H1 (cell line): Measurements from ENCODE around the gene CYSRT1. TPM values are rescaled to one million over a fixed set of nuclear protein-coding genes. Genes with fewer than 3 reads are reported as not detected.

Source experiments
- CTCF ChIA-PET: fragments of 300-600 bp; sonication (Branson Sonifier 250); formaldehyde crosslinking; loops from one replicate; lab custom pipeline; 2021; ENCODE audit not compliant: partially characterized antibody; lab: Charles Lee
- POLR2A ChIA-PET: fragments of 300-600 bp; sonication (Branson Sonifier 250); formaldehyde crosslinking; loops from one replicate; lab custom pipeline; 2021; ENCODE audit warnings: inconsistent platforms; ENCODE audit not compliant: partially characterized antibody; lab: Charles Lee
- DNase-seq, 2 experiments: peaks; one replicate each; pipeline versions ENCODE4 v3.0.0 to v3.0.0-alpha.2; 2010 to 2022; ENCODE audit warnings: low spot score in 2 of 2, low read depth in 1 of 2, mixed read lengths in 1 of 2
- FAIRE-seq: peaks from 2 replicates; lab custom pipeline; 2011; peaks lifted over from hg19 to GRCh38; lab: Jason Lieb, UNC
- H2AFZ ChIP-seq: 2 replicates; pipeline ENCODE4 v1.8.1; 2012; ENCODE audit warnings: low read length, inconsistent platforms
- H2AK5ac ChIP-seq: 2 replicates; pipeline ENCODE4 v1.6.1; 2013; ENCODE audit warnings: low read depth, low read length
- H2BK120ac ChIP-seq: replicated peaks from 2 replicates; pipeline ENCODE3; 2013; ENCODE audit warnings: low read depth, low read length, inconsistent platforms
- H2BK12ac ChIP-seq: 2 replicates; pipeline ENCODE4 v1.6.1; 2013; ENCODE audit warnings: low read depth, low read length
- H2BK15ac ChIP-seq: 2 replicates; pipeline ENCODE4 v1.6.1; 2013; ENCODE audit warnings: low read length
- H2BK20ac ChIP-seq: 2 replicates; pipeline ENCODE4 v1.6.1; 2013; ENCODE audit warnings: low read length
- H2BK5ac ChIP-seq: 2 replicates; pipeline ENCODE4 v1.6.1; 2013; ENCODE audit warnings: low read depth, low read length
- H3K14ac ChIP-seq: 2 replicates; pipeline ENCODE4 v1.6.1; 2013; ENCODE audit warnings: inconsistent platforms; ENCODE audit not compliant: insufficient read length
- H3K18ac ChIP-seq: 2 replicates; pipeline ENCODE4 v1.6.1; 2013; ENCODE audit warnings: low read length; ENCODE audit errors: extremely low read depth
- H3K23ac ChIP-seq: 2 replicates; pipeline ENCODE4 v1.6.1; 2013; ENCODE audit warnings: inconsistent platforms; ENCODE audit not compliant: insufficient read length
- H3K23me2 ChIP-seq: 2 replicates; pipeline ENCODE4 v1.6.1; 2013; ENCODE audit warnings: low read depth, low read length
- H3K27ac ChIP-seq: 2 replicates; pipeline ENCODE4 v1.6.1; 2011; ENCODE audit warnings: low read depth, low read length, inconsistent platforms
- H3K27me3 ChIP-seq, 4 experiments: replicated peaks in 1 of 4; 1 replicate in 1 of 4; 2 replicates in 3 of 4; pipeline versions ENCODE4 v1.6.1 to v1.8.1; 2011 to 2013; ENCODE audit warnings: low read length in 3 of 4, mild to moderate bottlenecking in 3 of 4, inconsistent platforms in 2 of 4, mixed read lengths in 2 of 4, moderate library complexity in 1 of 4; ENCODE audit not compliant: control insufficient read depth in 3 of 4, insufficient read depth in 3 of 4; ENCODE audit errors: extremely low read depth in 1 of 4
- H3K36me3 ChIP-seq, 4 experiments: 2 replicates each; pipeline versions ENCODE4 v1.6.1 to v1.8.1; 2011 to 2013; ENCODE audit warnings: mild to moderate bottlenecking in 4 of 4, low read length in 3 of 4, moderate library complexity in 2 of 4, control low read depth in 1 of 4, inconsistent platforms in 1 of 4; ENCODE audit not compliant: insufficient read depth in 4 of 4, control insufficient read depth in 2 of 4
- H3K4ac ChIP-seq: replicated peaks from 2 replicates; pipeline ENCODE3; 2013; ENCODE audit warnings: low read length, low read depth, mixed read lengths, inconsistent platforms; ENCODE audit not compliant: insufficient read length
- H3K4me1 ChIP-seq, 4 experiments: replicated peaks in 1 of 4; 1 replicate in 1 of 4; 2 replicates in 3 of 4; pipeline versions ENCODE4 v1.6.1 to v1.8.1; 2011 to 2013; ENCODE audit warnings: low read length in 3 of 4, inconsistent platforms in 2 of 4, mixed read lengths in 1 of 4; ENCODE audit not compliant: insufficient read depth in 4 of 4, control insufficient read depth in 3 of 4
- H3K4me2 ChIP-seq, 2 experiments: 2 replicates each; pipeline versions ENCODE4 v1.6.1 to v1.8.1; 2011 to 2013; ENCODE audit warnings: low read depth in 2 of 2, low read length in 2 of 2, control low read depth in 1 of 2, inconsistent platforms in 1 of 2, mild to moderate bottlenecking in 1 of 2; ENCODE audit not compliant: insufficient read depth in 1 of 2
- H3K4me3 ChIP-seq, 4 experiments: fragments of 200-600, 300-600 bp in 1 of 4; sonication (generic), shearing (Covaris generic), sonication (Bioruptor Twin) in 1 of 4; 2 replicates each; pipeline versions ENCODE4 v1.5.1 to v1.8.1; 2011 to 2016; ENCODE audit warnings: low read length in 4 of 4, low read depth in 3 of 4, control low read depth in 2 of 4, inconsistent platforms in 2 of 4, mild to moderate bottlenecking in 2 of 4, mixed read lengths in 1 of 4, moderate library complexity in 1 of 4; ENCODE audit not compliant: insufficient read depth in 2 of 4; ENCODE audit errors: extremely low read depth in 1 of 4
- H3K56ac ChIP-seq: replicated peaks from 2 replicates; pipeline ENCODE3; 2013; ENCODE audit warnings: low read depth, mild to moderate bottlenecking, mixed read lengths, low read length, inconsistent platforms; ENCODE audit not compliant: insufficient read length
- H3K79me1 ChIP-seq: 2 replicates; pipeline ENCODE4 v1.6.1; 2013; ENCODE audit warnings: low read depth, low read length, control low read depth
- H3K79me2 ChIP-seq, 2 experiments: 2 replicates each; pipeline versions ENCODE4 v1.6.1 to v1.8.1; 2012 to 2013; ENCODE audit warnings: low read length in 2 of 2, mild to moderate bottlenecking in 2 of 2, inconsistent platforms in 1 of 2; ENCODE audit not compliant: insufficient read depth in 2 of 2, control insufficient read depth in 1 of 2
- H3K9ac ChIP-seq, 4 experiments: replicated peaks in 1 of 4; 1 replicate in 1 of 4; 2 replicates in 3 of 4; pipeline versions ENCODE4 v1.6.1 to v1.8.1; 2011 to 2013; ENCODE audit warnings: low read depth in 3 of 4, low read length in 3 of 4, control low read depth in 2 of 4, mild to moderate bottlenecking in 2 of 4, moderate library complexity in 2 of 4, inconsistent platforms in 1 of 4; ENCODE audit errors: extremely low read depth in 1 of 4
- H3K9me3 ChIP-seq, 2 experiments: 2 replicates each; pipeline versions ENCODE4 v1.6.1 to v1.8.1; 2012 to 2013; ENCODE audit warnings: mild to moderate bottlenecking in 2 of 2, moderate library complexity in 2 of 2, control low read depth in 1 of 2, inconsistent platforms in 1 of 2, low read depth in 1 of 2, low read length in 1 of 2, mixed read lengths in 1 of 2; ENCODE audit not compliant: insufficient read depth in 2 of 2
- H4K20me1 ChIP-seq, 2 experiments: replicated peaks in 1 of 2; 2 replicates each; pipeline versions ENCODE3 to v1.8.1; 2011 to 2013; ENCODE audit warnings: inconsistent platforms in 2 of 2, low read length in 2 of 2, mild to moderate bottlenecking in 1 of 2; ENCODE audit not compliant: insufficient read depth in 2 of 2, control insufficient read depth in 1 of 2
- H4K5ac ChIP-seq: 2 replicates; pipeline ENCODE4 v1.6.1; 2013; ENCODE audit warnings: low read length, low read depth, mixed read lengths, inconsistent platforms; ENCODE audit not compliant: insufficient read length
- H4K8ac ChIP-seq: 2 replicates; pipeline ENCODE4 v1.8.0; 2013; ENCODE audit warnings: mild to moderate bottlenecking, moderate library complexity, low read length, inconsistent platforms; ENCODE audit not compliant: insufficient read depth; ENCODE audit errors: extremely low read depth
- H4K91ac ChIP-seq: replicated peaks from 2 replicates; pipeline ENCODE3; 2013; ENCODE audit warnings: low read length, mixed read lengths, inconsistent platforms; ENCODE audit not compliant: insufficient read length
- SP2 ChIP-seq: IDR thresholded peaks from 2 replicates; pipeline ENCODE4 v1.6.1; 2012; ENCODE audit warnings: mild to moderate bottlenecking, low read length, inconsistent platforms
- WGBS, 2 experiments: shearing (Covaris generic) in 1 of 2; methylation state at CpG; one replicate each; pipeline versions ENCODE4 v1.1.6 to v1.1.7; 2013 to 2015; ENCODE audit warnings: low lambda C conversion rate in 2 of 2, mixed read lengths in 2 of 2, inconsistent platforms in 1 of 2, low coverage in 1 of 2, missing lambda C conversion rate in 1 of 2; ENCODE audit not compliant: insufficient replicate concordance in 2 of 2, insufficient coverage in 1 of 2, insufficient read length in 1 of 2; ENCODE audit errors: extremely low coverage in 1 of 2, missing lambda C conversion rate in 1 of 2; 5-methylcytosine and 5-hydroxymethylcytosine counted together
- polyA plus RNA-seq, 7 experiments: library from polyadenylated mRNA; depleted of rRNA in 3 of 7; stranded (reverse) in 5 of 7; unstranded in 2 of 7; fragments of >200 nt in 5 of 7; fragments of 200-250 nt in 2 of 7; gene quantifications; 1 replicate in 5 of 7; 2 replicates in 1 of 7; 4 replicates in 1 of 7; pipeline versions ENCODE4 v1.2.1 to v1.2.3, GENCODE V29; 2011 to 2013; ENCODE audit warnings: missing spikeins in 2 of 7, mixed read lengths in 2 of 7
- total RNA-seq: library from RNA; stranded (reverse); fragmentation: NEBNext Ultra II Directional; extraction: Animal tissue kit (Norgen Biotek cat#: 25700); gene quantifications from 2 replicates; pipeline ENCODE4 v1.2.1, GENCODE V29; 2021
- TF ChIP-seq, protein P1 (sequence below): IDR thresholded peaks from 2 replicates; pipeline ENCODE4 v1.6.1; 2012; ENCODE audit warnings: inconsistent platforms

The CYSRT1 gene
- total and polyA plus RNA-seq, 2 of the 8 experiments (the other 6 are each of a cell fraction or from before 2014, with no cell fraction given): 1.0 to 6.5 TPM

DNA sequence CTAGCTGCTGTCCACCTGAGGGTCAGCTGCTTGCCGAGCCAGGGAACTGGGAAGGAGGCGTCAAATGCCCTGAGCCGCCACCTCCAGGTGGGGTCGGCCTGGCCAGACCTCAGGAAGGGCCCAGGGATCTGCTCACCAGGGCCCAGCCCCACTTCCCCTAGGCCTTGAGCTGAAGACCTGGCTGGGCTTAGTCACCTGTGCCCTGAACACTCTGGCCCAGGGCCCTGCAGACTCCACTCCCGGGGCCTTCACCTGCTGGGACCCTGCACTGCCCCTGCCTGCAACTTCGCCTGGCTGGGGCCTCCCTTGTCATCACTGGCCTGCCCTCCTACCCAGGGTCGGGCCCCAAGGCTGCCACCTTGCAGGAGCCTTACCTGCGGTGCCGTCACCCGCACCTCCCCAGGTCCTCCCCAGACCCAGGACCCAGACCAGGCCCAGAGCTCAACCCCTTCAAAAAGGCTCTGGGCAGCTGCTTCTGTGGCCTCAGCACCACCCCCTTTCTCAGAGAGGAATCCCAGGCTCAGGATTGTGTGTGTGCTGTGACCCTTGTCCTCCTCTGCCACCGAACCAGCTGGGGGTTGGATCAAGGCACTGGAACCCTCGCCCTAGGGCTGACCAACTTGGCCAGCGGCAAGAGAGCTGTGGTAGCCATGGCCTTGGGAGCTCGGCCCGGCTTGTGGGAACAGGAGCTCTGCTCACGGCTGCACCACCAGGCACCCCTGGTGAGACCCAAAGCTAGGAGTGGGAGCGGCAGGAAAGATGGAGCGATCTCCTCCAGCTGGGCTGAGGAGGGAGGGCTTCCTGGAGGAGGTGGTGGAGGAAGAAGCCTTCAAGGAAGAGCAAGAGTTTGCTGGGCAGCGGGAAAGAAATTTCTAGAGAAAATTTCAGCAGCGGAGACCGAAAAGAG is 29.0 kb downstream of the CYSRT1 start:
- Histone ChIP-seq H4K8ac (peak overlapping the region; percentile 54; the same call in 1 of the 2 replicates), H2BK5ac (peak overlapping the region; percentile 16; the same call in 1 of the 2 replicates), H2BK15ac (no peak overlapping the region), H4K91ac (peak overlapping the region; percentile 57), H3K14ac (no peak overlapping the region), H3K9ac (peak overlapping the region in 1 of 4 experiments; percentile 47; a peak in 1 of 7 replicates), H3K4me2 (peak overlapping the region; percentile 90 to 100), H3K27me3 (peaks cover 0 to 7% (median 0%) of the 10 kb centered on the region in 4 experiments; a peak in 3 of 7 replicates)
- no peak for FAIRE-seq
- 81% methylated on average over 17 of the region's 21 CpGs; no CpG with 5 or more reads in 1 of the 2 experiments for WGBS, 2 experiments
- POLR2A ChIA-PET: interaction anchor here (0.9 to 69.9 kb wide), 4 partner anchors 3 to 116 kb away, joined by 3 to 1462 read pairs (median 734); partner anchors contain the start of genes CYSRT1, NDOR1, NELFB and RNF208
- TF ChIP-seq SP2: no peak
- TF ChIP-seq, protein P1, sequence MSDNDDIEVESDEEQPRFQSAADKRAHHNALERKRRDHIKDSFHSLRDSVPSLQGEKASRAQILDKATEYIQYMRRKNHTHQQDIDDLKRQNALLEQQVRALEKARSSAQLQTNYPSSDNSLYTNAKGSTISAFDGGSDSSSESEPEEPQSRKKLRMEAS: 0 out of 2 replicates have a peak, but pooled peaks have one; percentile 12
- TF ChIP-seq, all 59 proteins: peak for 1
- no peak for DNase-seq
- H2BK120ac ChIP-seq: no peak overlapping the region
- H3K79me2 ChIP-seq: peaks cover 0 to 13% of the 10 kb centered on the region in 2 experiments; a peak in 2 of 4 replicates
- H2AK5ac ChIP-seq: peak overlapping the region; percentile 39; the same call in 1 of the 2 replicates
- CTCF ChIA-PET: interaction anchor here (0.6 to 2.5 kb wide), 20 partner anchors 9 to 225 kb away, joined by 3 to 28 read pairs (median 4); partner anchors contain the start of genes RNF224, SSNA1, TOR4A and TUBB4B
- H4K5ac ChIP-seq: no peak overlapping the region
- peak overlapping the region; percentile 48 for H3K18ac ChIP-seq
- peak overlapping the region; percentile 52 to 100 (median 88) for H3K4me3 ChIP-seq
- peak overlapping the region; percentile 68; the same call in 1 of the 2 replicates for H2BK12ac ChIP-seq
- no peaks in the 10 kb centered on the region for H3K9me3 ChIP-seq
- no peak overlapping the region for H2AFZ ChIP-seq
- peaks cover 1 to 13% (median 9%) of the 10 kb centered on the region in 4 experiments; a peak in 6 of 8 replicates for H3K36me3 ChIP-seq
- no peak overlapping the region for H3K23ac ChIP-seq
- peaks cover 9% of the 10 kb centered on the region for H3K79me1 ChIP-seq
- no peak overlapping the region for H3K56ac ChIP-seq
- H3K4me1 ChIP-seq: peaks cover 0 to 21% (median 16%) of the 10 kb centered on the region in 4 experiments; a peak in 5 of 7 replicates
- no peak overlapping the region for H2BK20ac ChIP-seq
- H4K20me1 ChIP-seq: peaks cover 0 to 5% of the 10 kb centered on the region in 2 experiments
- no peak overlapping the region for H3K27ac ChIP-seq
- peak overlapping the region; percentile 75 for H3K4ac ChIP-seq
- H3K23me2 ChIP-seq: peaks cover 14% of the 10 kb centered on the region; the same call in 1 of the 2 replicates
